Choroid plexus epithelial cell (primary cell): ENCODE results near the gene MRPL49.

Experiments
- DNase-seq: peaks from one replicate; pipeline ENCODE4 v3.0.0-alpha.2; 2010; ENCODE audit warnings: low read depth
- H3K4me3 ChIP-seq: 2 replicates; pipeline ENCODE4 v1.5.1; 2011; ENCODE audit warnings: low read depth, mild to moderate bottlenecking, control low read depth, low read length, moderate library complexity
- CTCF ChIP-seq: conservative IDR thresholded peaks from 2 replicates; pipeline ENCODE4 v1.5.1; 2011; ENCODE audit warnings: low read depth, mild to moderate bottlenecking, control low read depth, inconsistent platforms, low read length, moderate library complexity

Gene MRPL49

GRCh38 chr11:65121865-65122696, at the start of gene MRPL49, which contains the start of gene FAU:
TSS of gene MRPL49 (plus strand) at chr11:65122321. CDS start at chr11:65122347, 26 bp downstream.
TSS of gene FAU (minus strand) at chr11:65122134. CDS start at chr11:65121813, 321 bp downstream.
- TF ChIP-seq CTCF, result no peak
- peak within 1 kb of the TSS; percentile 98 for H3K4me3 ChIP-seq
- DNase-seq, result peak; percentile 99

DNA sequence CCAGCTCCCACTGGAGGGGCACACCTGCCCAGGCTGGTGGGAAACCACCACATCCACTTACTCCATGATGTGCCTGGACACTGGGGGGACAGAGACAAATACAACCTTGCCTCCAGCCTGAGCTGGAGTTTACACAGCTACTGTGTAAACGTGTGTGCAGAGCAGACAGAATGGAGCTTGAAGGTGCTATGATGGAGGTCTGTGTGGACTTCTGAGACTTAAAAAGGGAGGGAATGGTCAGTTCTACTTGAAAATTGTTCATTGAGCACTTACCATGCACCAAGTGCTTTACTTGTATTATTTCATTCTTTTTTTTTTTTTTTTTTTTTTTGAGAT, 49.5 kb upstream of the MRPL49 start:
- DNase-seq, result no peak
- H3K4me3 ChIP-seq, result no peak overlapping the region
- no peak for TF ChIP-seq CTCF

- no peak overlapping the region for H3K4me3 ChIP-seq
- no peak for TF ChIP-seq CTCF
- DNase-seq, result peak; percentile 32
Measured at GRCh38 chr11:65077451-65077850, 44.7 kb upstream of the MRPL49 start.

GRCh38 chr11:65078151-65078550, 44.0 kb upstream of the MRPL49 start:
- peak; percentile 56 for DNase-seq
- no peak overlapping the region for H3K4me3 ChIP-seq
- TF ChIP-seq CTCF, result peak; percentile 76

GRCh38 chr11:65078786-65079342, 43.3 kb upstream of the MRPL49 start:
- no peak for TF ChIP-seq CTCF
- H3K4me3 ChIP-seq, result no peak overlapping the region
- no peak for DNase-seq

DNA sequence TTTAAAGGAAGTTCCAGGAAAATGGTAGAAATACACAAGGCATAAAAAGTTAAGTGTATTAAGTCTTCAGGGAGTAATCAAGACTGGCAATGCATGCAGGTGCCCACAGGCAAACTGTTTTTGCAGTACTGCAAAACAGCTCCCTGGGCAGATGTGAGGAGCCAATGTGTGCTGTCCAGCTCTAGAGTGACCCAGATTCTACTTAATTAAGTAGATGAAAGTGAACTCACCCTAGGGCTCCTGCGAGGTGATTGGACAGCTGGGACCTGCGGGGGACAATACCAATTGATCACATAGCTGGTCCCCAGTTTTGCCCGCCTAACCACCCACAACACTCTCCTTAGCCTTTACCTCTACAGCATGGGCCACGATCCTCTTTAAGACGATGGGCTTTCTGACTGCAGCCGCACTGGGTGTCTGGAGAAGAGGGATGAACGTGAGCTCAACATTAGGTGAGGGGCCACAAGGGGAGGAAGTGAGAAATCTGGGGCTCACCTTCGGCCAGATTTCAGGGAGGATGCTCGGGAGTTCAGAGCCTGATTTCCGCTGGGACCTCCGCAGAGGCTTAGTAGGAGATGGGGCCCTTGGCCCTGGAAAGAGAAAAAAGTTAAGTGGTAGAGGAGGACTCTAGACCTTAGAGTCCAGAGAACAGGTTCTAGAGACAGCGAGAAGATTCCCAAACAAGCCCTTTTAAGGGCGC, 38.8 kb upstream of the MRPL49 start:
- H3K4me3 ChIP-seq, result peak overlapping the region; percentile 93
- TF ChIP-seq CTCF, result no peak
- no peak for DNase-seq
